ENCODE results near the gene DHX34. TPM values are rescaled to one million over a fixed set of nuclear protein-coding genes. Genes with fewer than 3 reads are reported as not detected.

The DHX34 gene
- total and polyA plus RNA-seq, 9 of the 15 experiments (the other 6 are each of a cell fraction or from before 2014, with no cell fraction given) = 0.36 to 42.0 (median 15.0) TPM

DNA sequence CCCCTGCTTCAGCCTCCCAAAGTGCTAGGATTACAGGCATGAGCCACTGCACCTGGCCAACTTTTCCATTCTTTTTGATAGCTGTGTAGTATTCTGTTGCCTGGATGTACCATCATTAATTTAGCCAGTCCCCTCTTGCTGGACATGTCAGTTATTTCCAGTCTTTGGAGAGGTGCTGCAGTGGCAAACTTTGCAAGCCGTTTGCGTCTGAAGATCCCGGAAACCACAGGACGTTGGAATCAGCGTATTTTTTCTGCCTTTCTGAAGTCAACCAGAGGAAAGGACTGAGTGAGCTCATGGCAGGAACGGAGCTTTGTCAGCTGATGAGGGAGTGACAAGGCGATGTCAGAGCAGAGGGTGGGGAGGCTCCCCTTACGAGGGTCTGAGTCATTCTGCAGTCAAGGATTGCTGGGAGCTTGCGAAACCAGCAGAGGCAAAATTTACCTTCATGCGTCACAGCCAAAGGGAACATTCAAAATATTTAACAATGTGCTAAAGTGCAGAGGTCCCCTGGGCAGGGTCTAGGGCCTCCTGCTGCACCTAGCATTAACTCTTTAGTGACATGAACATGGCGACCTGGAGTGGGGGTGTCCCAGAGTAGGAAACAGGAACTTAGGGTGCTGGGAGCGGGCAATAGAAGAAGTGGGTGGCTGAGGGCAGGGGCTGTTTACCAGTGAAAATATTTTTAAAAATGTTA, 33.8 kb upstream of the DHX34 start (continued):
- TF ChIP-seq, protein P1, sequence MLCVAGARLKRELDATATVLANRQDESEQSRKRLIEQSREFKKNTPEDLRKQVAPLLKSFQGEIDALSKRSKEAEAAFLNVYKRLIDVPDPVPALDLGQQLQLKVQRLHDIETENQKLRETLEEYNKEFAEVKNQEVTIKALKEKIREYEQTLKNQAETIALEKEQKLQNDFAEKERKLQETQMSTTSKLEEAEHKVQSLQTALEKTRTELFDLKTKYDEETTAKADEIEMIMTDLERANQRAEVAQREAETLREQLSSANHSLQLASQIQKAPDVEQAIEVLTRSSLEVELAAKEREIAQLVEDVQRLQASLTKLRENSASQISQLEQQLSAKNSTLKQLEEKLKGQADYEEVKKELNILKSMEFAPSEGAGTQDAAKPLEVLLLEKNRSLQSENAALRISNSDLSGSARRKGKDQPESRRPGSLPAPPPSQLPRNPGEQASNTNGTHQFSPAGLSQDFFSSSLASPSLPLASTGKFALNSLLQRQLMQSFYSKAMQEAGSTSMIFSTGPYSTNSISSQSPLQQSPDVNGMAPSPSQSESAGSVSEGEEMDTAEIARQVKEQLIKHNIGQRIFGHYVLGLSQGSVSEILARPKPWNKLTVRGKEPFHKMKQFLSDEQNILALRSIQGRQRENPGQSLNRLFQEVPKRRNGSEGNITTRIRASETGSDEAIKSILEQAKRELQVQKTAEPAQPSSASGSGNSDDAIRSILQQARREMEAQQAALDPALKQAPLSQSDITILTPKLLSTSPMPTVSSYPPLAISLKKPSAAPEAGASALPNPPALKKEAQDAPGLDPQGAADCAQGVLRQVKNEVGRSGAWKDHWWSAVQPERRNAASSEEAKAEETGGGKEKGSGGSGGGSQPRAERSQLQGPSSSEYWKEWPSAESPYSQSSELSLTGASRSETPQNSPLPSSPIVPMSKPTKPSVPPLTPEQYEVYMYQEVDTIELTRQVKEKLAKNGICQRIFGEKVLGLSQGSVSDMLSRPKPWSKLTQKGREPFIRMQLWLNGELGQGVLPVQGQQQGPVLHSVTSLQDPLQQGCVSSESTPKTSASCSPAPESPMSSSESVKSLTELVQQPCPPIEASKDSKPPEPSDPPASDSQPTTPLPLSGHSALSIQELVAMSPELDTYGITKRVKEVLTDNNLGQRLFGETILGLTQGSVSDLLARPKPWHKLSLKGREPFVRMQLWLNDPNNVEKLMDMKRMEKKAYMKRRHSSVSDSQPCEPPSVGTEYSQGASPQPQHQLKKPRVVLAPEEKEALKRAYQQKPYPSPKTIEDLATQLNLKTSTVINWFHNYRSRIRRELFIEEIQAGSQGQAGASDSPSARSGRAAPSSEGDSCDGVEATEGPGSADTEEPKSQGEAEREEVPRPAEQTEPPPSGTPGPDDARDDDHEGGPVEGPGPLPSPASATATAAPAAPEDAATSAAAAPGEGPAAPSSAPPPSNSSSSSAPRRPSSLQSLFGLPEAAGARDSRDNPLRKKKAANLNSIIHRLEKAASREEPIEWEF (CRISPR knock-in tag; IDR thresholded peaks at IDR 0.05) = no peak; the same call in 1 of the 2 replicates
- TF ChIP-seq, protein P2, sequence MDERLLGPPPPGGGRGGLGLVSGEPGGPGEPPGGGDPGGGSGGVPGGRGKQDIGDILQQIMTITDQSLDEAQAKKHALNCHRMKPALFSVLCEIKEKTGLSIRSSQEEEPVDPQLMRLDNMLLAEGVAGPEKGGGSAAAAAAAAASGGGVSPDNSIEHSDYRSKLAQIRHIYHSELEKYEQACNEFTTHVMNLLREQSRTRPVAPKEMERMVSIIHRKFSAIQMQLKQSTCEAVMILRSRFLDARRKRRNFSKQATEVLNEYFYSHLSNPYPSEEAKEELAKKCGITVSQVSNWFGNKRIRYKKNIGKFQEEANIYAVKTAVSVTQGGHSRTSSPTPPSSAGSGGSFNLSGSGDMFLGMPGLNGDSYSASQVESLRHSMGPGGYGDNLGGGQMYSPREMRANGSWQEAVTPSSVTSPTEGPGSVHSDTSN (CRISPR knock-in tag; IDR thresholded peaks at IDR 0.05; ENCODE audit: low read depth) = peak; percentile 58; the same call in 1 of the 2 replicates
- TF ChIP-seq, protein P2 (tag; conservative IDR thresholded peaks at IDR 0.05; ENCODE audit: low read depth) = peak; percentile 82
- no peak for TF ChIP-seq ZNF197 (CRISPR knock-in tag; IDR thresholded peaks at IDR 0.05; ENCODE audit: low read depth)
- no peak for TF ChIP-seq CAMTA2 (CRISPR knock-in tag; conservative IDR thresholded peaks at IDR 0.05)
- no peak for TF ChIP-seq ELF2 (CRISPR knock-in tag; IDR thresholded peaks at IDR 0.05)
- TF ChIP-seq NCOA2 (IDR thresholded peaks at IDR 0.05; ENCODE audit: partially characterized antibody in 2 of 2) = no peak
- TF ChIP-seq ZNF785 (CRISPR knock-in tag; IDR thresholded peaks at IDR 0.05) = no peak
- peak; percentile 91 for TF ChIP-seq ADNP (tag; IDR thresholded peaks at IDR 0.05)
- TF ChIP-seq ELF4 (CRISPR knock-in tag; IDR thresholded peaks at IDR 0.05) = no peak
- TF ChIP-seq, protein P3, sequence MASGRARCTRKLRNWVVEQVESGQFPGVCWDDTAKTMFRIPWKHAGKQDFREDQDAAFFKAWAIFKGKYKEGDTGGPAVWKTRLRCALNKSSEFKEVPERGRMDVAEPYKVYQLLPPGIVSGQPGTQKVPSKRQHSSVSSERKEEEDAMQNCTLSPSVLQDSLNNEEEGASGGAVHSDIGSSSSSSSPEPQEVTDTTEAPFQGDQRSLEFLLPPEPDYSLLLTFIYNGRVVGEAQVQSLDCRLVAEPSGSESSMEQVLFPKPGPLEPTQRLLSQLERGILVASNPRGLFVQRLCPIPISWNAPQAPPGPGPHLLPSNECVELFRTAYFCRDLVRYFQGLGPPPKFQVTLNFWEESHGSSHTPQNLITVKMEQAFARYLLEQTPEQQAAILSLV (tag; IDR thresholded peaks at IDR 0.05) = peak; percentile 44; the same call in 1 of the 2 replicates
- TF ChIP-seq CBX8 (IDR thresholded peaks at IDR 0.05; ENCODE audit: borderline replicate concordance, extremely low read depth, low read depth, low read length, poor library complexity, severe bottlenecking) = no peak
- no peak for TF ChIP-seq SMAD1 (IDR thresholded peaks at IDR 0.05; ENCODE audit: low read depth, low read length, partially characterized antibody)
- TF ChIP-seq SAFB2 (IDR thresholded peaks at IDR 0.05; ENCODE audit: borderline replicate concordance, low read depth, low read length, severe bottlenecking) = no peak
- no peak for TF ChIP-seq SMAD2 (IDR thresholded peaks at IDR 0.05; ENCODE audit: low read depth, low read length)
- TF ChIP-seq ARNT (IDR thresholded peaks at IDR 0.05) = peak in 1 of 2 experiments; percentile 79; a peak in 2 of 4 replicates
- peak; percentile 32 for TF ChIP-seq CBFA2T3 (IDR thresholded peaks at IDR 0.05)
- TF ChIP-seq TCF7L2 (IDR thresholded peaks at IDR 0.05; ENCODE audit: low read depth, low read length) = no peak
